ENCODE measurements around the gene CTDSPL.

DNA sequence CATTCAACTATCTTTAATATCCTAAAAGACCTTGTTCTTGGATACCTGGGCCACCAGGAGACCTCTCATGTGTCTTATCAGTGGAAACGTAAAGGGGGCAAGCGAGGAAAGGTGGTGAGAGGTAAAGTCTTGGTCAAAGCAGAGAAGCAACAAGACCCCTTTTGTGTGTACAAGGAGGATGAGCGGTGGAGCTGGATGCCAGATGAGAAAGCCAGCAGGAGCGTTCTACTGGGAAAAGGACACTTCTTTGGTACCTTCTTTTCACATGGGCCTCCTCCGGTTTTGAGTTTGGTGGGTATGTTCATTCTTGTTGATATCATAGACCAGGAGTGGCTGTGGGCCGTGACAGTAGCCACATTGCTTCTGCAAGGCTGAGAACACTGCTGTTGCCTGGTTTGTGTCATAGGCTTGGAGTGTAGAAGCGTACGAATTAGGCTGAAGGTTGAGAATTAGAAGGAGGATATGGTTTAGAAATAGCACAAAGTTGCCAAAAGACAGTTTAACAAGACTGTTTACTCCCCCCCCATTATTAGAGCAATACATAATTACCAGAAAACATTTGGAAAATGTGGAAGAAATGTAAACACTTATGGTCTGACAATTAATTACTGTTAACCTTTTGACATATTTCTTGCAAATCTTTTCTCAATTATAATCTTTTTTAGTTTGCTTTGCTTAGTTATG lies 82.1 kb downstream of the CTDSPL start:
- TF ChIP-seq, protein P1, sequence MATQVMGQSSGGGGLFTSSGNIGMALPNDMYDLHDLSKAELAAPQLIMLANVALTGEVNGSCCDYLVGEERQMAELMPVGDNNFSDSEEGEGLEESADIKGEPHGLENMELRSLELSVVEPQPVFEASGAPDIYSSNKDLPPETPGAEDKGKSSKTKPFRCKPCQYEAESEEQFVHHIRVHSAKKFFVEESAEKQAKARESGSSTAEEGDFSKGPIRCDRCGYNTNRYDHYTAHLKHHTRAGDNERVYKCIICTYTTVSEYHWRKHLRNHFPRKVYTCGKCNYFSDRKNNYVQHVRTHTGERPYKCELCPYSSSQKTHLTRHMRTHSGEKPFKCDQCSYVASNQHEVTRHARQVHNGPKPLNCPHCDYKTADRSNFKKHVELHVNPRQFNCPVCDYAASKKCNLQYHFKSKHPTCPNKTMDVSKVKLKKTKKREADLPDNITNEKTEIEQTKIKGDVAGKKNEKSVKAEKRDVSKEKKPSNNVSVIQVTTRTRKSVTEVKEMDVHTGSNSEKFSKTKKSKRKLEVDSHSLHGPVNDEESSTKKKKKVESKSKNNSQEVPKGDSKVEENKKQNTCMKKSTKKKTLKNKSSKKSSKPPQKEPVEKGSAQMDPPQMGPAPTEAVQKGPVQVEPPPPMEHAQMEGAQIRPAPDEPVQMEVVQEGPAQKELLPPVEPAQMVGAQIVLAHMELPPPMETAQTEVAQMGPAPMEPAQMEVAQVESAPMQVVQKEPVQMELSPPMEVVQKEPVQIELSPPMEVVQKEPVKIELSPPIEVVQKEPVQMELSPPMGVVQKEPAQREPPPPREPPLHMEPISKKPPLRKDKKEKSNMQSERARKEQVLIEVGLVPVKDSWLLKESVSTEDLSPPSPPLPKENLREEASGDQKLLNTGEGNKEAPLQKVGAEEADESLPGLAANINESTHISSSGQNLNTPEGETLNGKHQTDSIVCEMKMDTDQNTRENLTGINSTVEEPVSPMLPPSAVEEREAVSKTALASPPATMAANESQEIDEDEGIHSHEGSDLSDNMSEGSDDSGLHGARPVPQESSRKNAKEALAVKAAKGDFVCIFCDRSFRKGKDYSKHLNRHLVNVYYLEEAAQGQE (IDR thresholded peaks at IDR 0.05; ENCODE audit: insufficient replicate concordance, low read depth), result no peak
- TF ChIP-seq CTCF (IDR thresholded peaks at IDR 0.05; ENCODE audit: insufficient read depth, low read length) (no peak), SPI1 (IDR thresholded peaks at IDR 0.05; ENCODE audit: borderline replicate concordance, low read depth) (no peak), POLR2AphosphoS5 (IDR thresholded peaks at IDR 0.05; ENCODE audit: low read depth) (no peak), GABPA (IDR thresholded peaks at IDR 0.05; ENCODE audit: low read depth) (no peak)

Measured in HL-60 (cell line).